SK-N-SH treated with all-trans-retinoic acid at 6 μM for 48 hours (cell line): Measurements from ENCODE around the gene DIABLO.
A peak's percentile ranks its signal among the peaks of the same experiment; 100 is the strongest.

ENCODE experiments used
- ATAC-seq: fragments of 200-7000 bp; cut with Tn5 transposase; 3 replicates; pipeline ENCODE4 v1.9.1; 2020; ENCODE audit warnings: mild to moderate bottlenecking, moderate library complexity
- ARNTL ChIP-seq: fragments of 450-650 bp; formaldehyde crosslinking; IDR thresholded peaks from 2 replicates; pipeline ENCODE4 v1.5.0; 2020; ENCODE audit warnings: low read depth, mild to moderate bottlenecking, moderate library complexity, borderline replicate concordance
- CREB5 ChIP-seq: fragments of 250-450 bp; sonication (Bioruptor Pico); IDR thresholded peaks from 2 replicates; pipeline ENCODE4 v1.5.1; 2020; ENCODE audit warnings: low read depth, mild to moderate bottlenecking, moderate library complexity
- CSDC2 ChIP-seq: fragments of 250-450 bp; sonication (Bioruptor Pico); IDR thresholded peaks from 2 replicates; pipeline ENCODE4 v1.5.0; 2020; ENCODE audit warnings: mild to moderate bottlenecking, moderate library complexity
- CSRNP3 ChIP-seq: fragments of 250-450 bp; sonication (Bioruptor Pico); IDR thresholded peaks from 2 replicates; pipeline ENCODE4 v1.5.1; 2021; ENCODE audit warnings: mild to moderate bottlenecking, moderate library complexity
- ESRRG ChIP-seq: fragments of 250-450 bp; sonication (Bioruptor Pico); IDR thresholded peaks from 2 replicates; pipeline ENCODE4 v1.6.1; 2021; ENCODE audit warnings: mild to moderate bottlenecking
- GLIS3 ChIP-seq: fragments of 250-450 bp; sonication (Bioruptor Pico); IDR thresholded peaks from 2 replicates; pipeline ENCODE4 v1.5.0; 2020; ENCODE audit warnings: mild to moderate bottlenecking, moderate library complexity
- ISL1 ChIP-seq: fragments of 250-450 bp; sonication (Bioruptor Pico); IDR thresholded peaks from 2 replicates; pipeline ENCODE4 v2.1.2; 2022; ENCODE audit warnings: mild to moderate bottlenecking, moderate library complexity
- OSR1 ChIP-seq: fragments of 250-450 bp; sonication (Bioruptor Pico); IDR thresholded peaks from 2 replicates; pipeline ENCODE4 v1.8.0; 2022; ENCODE audit warnings: moderate library complexity, mild to moderate bottlenecking, inconsistent platforms
- PATZ1 ChIP-seq: fragments of 250-450 bp; sonication (Bioruptor Pico); IDR thresholded peaks from 2 replicates; pipeline ENCODE4 v1.8.0; 2020; ENCODE audit warnings: mild to moderate bottlenecking, moderate library complexity, borderline replicate concordance
- POU6F1 ChIP-seq: fragments of 250-450 bp; sonication (Bioruptor Pico); IDR thresholded peaks from 2 replicates; pipeline ENCODE4 v1.8.0; 2021; ENCODE audit warnings: low read depth, mild to moderate bottlenecking, moderate library complexity, borderline replicate concordance
- PPARA ChIP-seq: fragments of 250-450 bp; sonication (Bioruptor Pico); IDR thresholded peaks from 2 replicates; pipeline ENCODE4 v1.5.0; 2020; ENCODE audit warnings: mild to moderate bottlenecking, borderline replicate concordance
- RARB ChIP-seq: fragments of 250-450 bp; sonication (Bioruptor Pico); IDR thresholded peaks from 2 replicates; pipeline ENCODE4 v1.8.0; 2021; ENCODE audit warnings: mild to moderate bottlenecking, moderate library complexity
- TOX ChIP-seq: fragments of 250-450 bp; sonication (Bioruptor Pico); IDR thresholded peaks from 2 replicates; pipeline ENCODE4 v1.8.0; 2021; ENCODE audit warnings: mild to moderate bottlenecking, moderate library complexity, borderline replicate concordance
- TSHZ2 ChIP-seq: fragments of 250-450 bp; sonication (Bioruptor Pico); IDR thresholded peaks from 2 replicates; pipeline ENCODE4 v1.5.0; 2020; ENCODE audit warnings: mild to moderate bottlenecking, moderate library complexity
- ZC3H10 ChIP-seq: fragments of 250-450 bp; sonication (Bioruptor Pico); IDR thresholded peaks from 2 replicates; pipeline ENCODE4 v1.5.1; 2021; ENCODE audit warnings: mild to moderate bottlenecking, moderate library complexity
- ZFP3 ChIP-seq: fragments of 250-450 bp; sonication (Bioruptor Pico); IDR thresholded peaks from 2 replicates; pipeline ENCODE4 v1.5.0; 2020; ENCODE audit warnings: mild to moderate bottlenecking, moderate library complexity
- ZNF565 ChIP-seq: fragments of 450-650 bp; formaldehyde crosslinking; conservative IDR thresholded peaks from 2 replicates; pipeline ENCODE4 v1.5.0; 2020; ENCODE audit warnings: low read depth, mild to moderate bottlenecking, moderate library complexity
- ZNF70 ChIP-seq: fragments of 450-650 bp; formaldehyde crosslinking; IDR thresholded peaks from 2 replicates; pipeline ENCODE4 v1.5.0; 2020; ENCODE audit warnings: mild to moderate bottlenecking, moderate library complexity
- ZNF8 ChIP-seq: fragments of 450-650 bp; formaldehyde crosslinking; IDR thresholded peaks from 2 replicates; pipeline ENCODE4 v1.5.0; 2020; ENCODE audit warnings: mild to moderate bottlenecking, moderate library complexity

DIABLO gene

GRCh38 chr12:122225683-122226365, at the start of gene DIABLO:
DIABLO (minus strand) TSS chr12:122226052; CDS start chr12:122226014, 38 bp downstream.
- ATAC-seq: peak; percentile 94
- TF ChIP-seq CSRNP3 (CRISPR knock-in tag) (0 out of 2 replicates have a peak, but pooled peaks have one; percentile 42), CSDC2 (CRISPR knock-in tag) (no peak; the same call in 1 of the 2 replicates), GLIS3 (CRISPR knock-in tag) (0 out of 2 replicates have a peak, but pooled peaks have one; percentile 31), ZC3H10 (CRISPR knock-in tag) (no peak)
- TF ChIP-seq, all 23 proteins: peak for 2

GRCh38 chr12:122275459-122275858, 49.6 kb upstream of the DIABLO start:
- TF ChIP-seq ARNTL (CRISPR knock-in tag): no peak
- no peak for TF ChIP-seq ISL1 (CRISPR knock-in tag)
- TF ChIP-seq PPARA (CRISPR knock-in tag): no peak
- TF ChIP-seq ZNF565 (CRISPR knock-in tag): no peak
- TF ChIP-seq OSR1: no peak
- TF ChIP-seq ZNF70 (CRISPR knock-in tag): no peak
- TF ChIP-seq POU6F1 (CRISPR knock-in tag): no peak
- TF ChIP-seq ESRRG (CRISPR knock-in tag): no peak
- no peak for TF ChIP-seq ZNF8
- TF ChIP-seq CSRNP3 (CRISPR knock-in tag): no peak
- no peak for TF ChIP-seq ZFP3 (CRISPR knock-in tag)
- TF ChIP-seq, all 23 proteins: peak for 0
- ATAC-seq: no peak

GRCh38 chr12:122266230-122266901, 40.5 kb upstream of the DIABLO start, which contains the start of gene VPS33A:
VPS33A (minus strand) TSS chr12:122266494; CDS start chr12:122266408, 86 bp downstream.
- ATAC-seq: peak; percentile 95
- no peak for TF ChIP-seq ZNF8
- no peak for TF ChIP-seq CREB5 (CRISPR knock-in tag)
- TF ChIP-seq PATZ1 (CRISPR knock-in tag): 0 out of 2 replicates have a peak, but pooled peaks have one; percentile 40
- TF ChIP-seq ZFP3 (CRISPR knock-in tag): peak; percentile 39; the same call in 1 of the 2 replicates
- no peak for TF ChIP-seq TOX
- TF ChIP-seq TSHZ2 (CRISPR knock-in tag): 0 out of 2 replicates have a peak, but pooled peaks have one; percentile 36
- 0 out of 2 replicates have a peak, but pooled peaks have one; percentile 22 for TF ChIP-seq RARB (CRISPR knock-in tag)
- TF ChIP-seq ZNF70 (CRISPR knock-in tag): no peak
- TF ChIP-seq ZC3H10 (CRISPR knock-in tag): no peak
- TF ChIP-seq POU6F1 (CRISPR knock-in tag): peak; percentile 26; the same call in 1 of the 2 replicates
- TF ChIP-seq GLIS3 (CRISPR knock-in tag): peak; percentile 54; the same call in 1 of the 2 replicates
- no peak for TF ChIP-seq OSR1
- TF ChIP-seq, all 23 proteins: peak for 6
